HG03571 (cell line): ENCODE data around the gene TLN1.

ENCODE experiments used
- ATAC-seq: cut with Tn5 transposase; IDR thresholded peaks from one replicate; pipeline ENCODE4 v1.9.1; 2021; ENCODE audit not compliant: unreplicated experiment

Gene TLN1

DNA sequence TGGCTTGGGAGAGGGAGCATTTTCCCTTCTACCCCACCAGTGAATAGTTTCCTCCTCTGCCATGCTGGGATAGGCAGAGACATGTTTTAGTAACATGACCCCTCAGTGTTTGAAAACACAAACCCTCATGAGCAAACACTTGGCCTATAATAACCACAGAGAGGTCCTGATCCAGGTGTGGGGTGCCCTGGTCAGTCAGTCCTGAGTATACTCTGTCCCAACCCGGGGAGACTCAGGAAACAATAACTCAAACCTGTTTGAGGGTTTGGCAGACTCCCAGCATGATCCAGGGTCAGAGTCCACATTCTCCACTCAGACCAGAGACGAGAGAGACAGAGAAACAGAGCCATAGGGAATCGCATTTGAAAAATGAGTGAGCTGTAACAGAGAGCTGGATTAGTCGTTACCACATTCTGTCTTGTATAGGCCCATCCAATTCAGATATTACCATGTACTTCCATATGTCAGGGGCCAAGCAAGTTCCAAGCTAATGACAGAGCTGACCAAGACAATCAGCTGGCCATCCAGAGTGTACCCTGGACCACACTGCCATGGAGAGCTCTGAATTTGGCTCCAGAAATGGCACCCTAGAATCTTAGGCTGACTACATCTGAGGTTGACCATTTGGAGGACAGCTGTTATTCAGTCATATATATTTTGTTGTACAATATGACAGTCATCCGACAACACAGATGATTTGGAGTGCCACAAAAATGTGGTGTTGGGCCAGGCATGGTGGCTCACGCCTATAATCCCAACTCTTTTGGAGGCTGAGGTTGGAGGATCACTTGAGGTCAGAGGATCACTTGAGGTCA is 62.5 kb downstream of the TLN1 start:
- ATAC-seq = no peak

DNA sequence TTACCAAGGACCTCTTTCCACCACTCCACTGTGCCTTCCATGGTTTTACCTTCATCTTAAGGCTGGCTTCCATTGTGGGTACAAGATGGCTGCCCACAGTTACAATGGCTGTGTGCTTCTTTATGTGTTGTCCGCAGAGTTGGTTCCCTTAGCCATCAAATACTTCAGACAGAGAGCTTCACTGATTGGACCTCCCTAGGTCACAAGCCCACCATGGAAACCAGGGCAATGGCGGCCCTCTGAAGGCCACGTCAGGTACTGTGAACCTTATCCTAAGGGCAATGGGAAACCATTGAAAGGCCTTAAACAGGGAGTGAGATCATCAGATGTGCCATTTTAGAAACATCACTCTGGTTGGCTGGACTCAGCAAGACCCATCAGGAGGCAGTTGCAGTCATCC is 64.1 kb downstream of the TLN1 start:
- ATAC-seq = no peak

DNA sequence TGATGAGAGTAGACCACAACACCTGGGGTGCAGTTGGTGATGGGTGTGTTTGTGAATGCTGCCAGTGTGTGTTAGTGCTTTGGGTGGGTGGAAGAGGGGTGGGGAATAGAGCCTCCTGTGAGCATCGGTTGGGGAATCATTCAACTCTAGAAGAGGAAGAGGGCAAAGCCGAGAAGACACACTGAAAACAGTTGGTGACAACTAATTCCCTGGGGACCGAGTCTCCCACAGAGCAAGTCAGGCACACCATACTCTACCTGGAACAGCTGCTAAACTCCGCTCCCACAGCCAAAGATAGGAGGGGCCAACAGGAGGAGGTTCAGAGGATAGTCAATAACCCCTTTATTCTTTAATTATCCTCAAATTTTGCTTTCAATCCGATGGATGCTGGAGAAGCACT is 65.4 kb downstream of the TLN1 start:
- no peak for ATAC-seq

- ATAC-seq = no peak
Observed at GRCh38 chr9:35666045-35666444, 66.0 kb downstream of the TLN1 start.

DNA sequence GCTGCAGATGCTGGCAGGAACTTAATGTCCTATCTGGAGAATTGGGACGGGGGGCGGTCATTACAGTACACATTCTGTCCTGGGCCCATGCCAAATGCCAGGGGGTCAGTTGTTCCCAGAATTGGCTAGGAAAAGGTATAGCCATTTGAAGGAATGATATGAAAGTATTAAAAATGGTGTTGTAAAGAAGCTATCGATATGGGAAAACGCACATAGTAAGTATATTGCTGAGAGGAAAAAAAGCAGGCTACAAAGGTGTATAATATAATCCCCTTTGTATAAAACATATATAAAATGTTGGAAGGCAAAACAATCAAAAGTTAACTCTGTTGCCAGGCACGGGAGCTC is 66.5 kb downstream of the TLN1 start:
- ATAC-seq = no peak

DNA sequence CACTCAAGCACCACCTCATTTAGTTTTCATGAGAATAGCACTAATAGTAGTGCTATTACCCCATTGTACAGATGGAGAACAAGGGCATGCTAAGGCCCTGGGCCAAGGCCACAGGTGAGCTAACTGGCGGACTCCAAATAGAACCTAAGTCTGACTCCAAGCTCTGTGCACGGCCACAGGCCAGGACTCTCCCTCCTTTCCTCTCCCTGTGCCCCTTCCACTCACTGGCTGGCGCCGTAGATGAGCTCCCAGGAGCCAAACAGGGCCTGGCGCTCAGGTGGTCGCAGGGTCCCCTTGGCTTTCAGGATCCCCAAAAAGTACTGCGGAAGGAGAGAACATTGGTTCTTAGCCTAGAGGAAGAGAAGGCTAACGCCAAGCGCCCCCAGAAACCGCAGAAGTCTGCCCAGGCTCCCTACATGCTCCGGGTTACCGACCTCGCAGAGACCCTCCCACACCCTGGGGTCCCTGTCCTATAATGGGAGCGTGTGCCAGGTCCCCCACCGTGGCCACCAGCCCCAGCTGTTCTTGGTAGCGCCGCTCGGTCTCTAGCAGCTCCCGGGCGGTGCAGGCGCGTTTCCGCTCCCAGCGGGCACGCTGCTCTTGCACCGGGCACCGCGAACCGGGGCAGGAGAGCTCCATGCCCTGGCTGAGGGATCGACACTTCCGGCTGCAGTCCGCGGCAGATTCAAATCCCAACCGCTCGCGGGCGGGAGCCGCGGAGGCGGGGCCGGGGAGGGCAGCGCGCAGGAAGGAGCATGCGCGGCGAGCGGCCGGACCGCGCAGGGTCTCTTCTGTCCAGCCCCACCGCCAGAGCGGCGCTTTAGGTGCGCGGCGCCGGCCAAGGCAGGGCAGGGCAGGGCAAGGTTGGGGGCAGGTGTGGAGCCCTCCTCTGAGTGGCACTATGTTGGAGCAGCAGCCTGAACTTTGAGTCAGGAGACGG is 67.2 kb downstream of the TLN1 start, which contains the start of gene ARHGEF39:
TSS of gene ARHGEF39 (minus strand) at position 665 of the 940 bp plus-strand sequence. CDS start at position 639, 26 bp downstream.
- ATAC-seq = peak; percentile 63

DNA sequence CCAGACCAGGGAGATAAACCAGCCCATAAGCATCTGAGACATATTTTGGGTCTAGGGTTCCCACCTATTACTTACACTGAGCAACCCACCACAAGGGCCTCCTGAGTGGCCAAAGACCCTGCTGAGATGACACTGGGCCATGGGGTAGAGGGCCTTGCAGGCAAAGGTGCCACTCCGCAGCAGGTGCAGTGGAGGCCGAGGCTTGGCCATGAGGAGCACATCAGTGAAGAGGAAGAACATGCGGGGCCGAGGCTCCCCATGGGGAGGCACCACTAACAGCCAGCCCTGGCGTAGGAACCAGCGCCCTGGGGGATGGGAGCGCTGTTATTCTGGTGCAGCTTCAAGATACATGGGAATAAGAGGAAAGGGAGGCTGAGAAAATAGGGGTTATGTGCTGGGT is 69.6 kb downstream of the TLN1 start:
- ATAC-seq = no peak

- no peak for ATAC-seq
Observed at GRCh38 chr9:35661756-35662350, 70.1 kb downstream of the TLN1 start.

DNA sequence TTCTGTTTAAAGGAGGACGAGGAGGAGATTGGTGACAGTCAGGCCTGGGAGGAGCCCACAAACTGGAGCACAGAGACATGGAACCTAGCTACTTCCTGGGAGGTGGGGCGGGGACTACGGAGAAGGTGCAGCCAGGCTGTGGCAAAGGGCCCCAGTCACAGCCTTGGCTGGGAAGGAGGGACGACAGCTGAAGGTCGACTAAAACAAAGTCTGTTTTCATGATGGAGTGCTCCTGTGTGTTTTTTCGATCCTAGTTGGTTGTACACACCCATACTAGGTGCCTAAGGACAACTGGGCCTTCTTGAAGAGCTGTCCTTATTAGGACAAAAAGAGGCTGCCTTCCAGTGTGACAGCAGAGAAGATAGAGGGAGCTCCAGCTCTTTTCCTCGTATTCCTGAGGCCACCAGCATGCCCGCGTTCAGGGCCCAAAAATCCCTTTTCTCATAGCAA is 71.0 kb downstream of the TLN1 start:
- ATAC-seq = no peak

GRCh38 chr9:35659340-35659739 is 72.7 kb downstream of the TLN1 start:
- no peak for ATAC-seq

GRCh38 chr9:35658968-35659220 is 73.1 kb downstream of the TLN1 start:
- no peak for ATAC-seq

- peak; percentile 52 for ATAC-seq
Observed at GRCh38 chr9:35658137-35658967, 73.6 kb downstream of the TLN1 start, which contains the start of gene CCDC107. TSS of gene CCDC107 (plus strand) at chr9:35658292. CDS start at chr9:35658380, 88 bp downstream.

- peak; percentile 85 for ATAC-seq
Observed at GRCh38 chr9:35657546-35658136, 74.4 kb downstream of the TLN1 start, which contains the start of gene RMRP. TSS of gene RMRP (minus strand) at chr9:35658019.

DNA sequence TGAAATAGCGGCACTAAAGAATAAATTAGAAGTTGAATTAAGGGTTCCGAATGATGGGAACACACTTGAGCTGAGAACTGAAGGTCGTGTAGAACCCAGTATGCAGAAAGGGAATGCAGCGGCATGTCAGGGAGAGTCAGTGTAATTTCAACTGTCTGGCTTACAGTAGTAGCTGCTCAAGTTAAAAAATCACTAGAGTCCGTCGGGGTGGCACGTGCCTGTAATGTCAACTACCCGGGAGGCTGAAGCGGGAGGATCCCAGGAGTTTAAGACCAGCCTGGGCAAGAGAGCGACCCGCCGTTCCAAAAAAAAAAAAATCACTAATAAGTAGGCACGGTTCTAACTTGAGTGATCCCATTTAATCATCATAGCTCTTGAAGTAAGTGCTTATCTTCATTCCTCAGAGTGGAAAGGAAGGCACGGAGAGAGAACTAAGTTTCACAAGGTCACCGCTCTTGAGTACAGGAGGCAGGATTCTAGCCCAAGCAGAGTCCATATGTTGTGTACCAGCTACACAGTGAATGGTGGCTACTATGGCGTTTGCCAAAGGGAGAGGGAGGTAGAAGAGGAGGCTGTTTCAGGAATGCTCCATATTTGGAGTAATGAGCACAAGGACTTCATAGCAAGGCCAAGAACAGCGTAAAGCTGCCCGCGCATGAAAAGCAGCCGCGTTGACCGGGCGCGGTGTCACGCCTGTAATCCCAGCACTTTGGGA is 75.0 kb downstream of the TLN1 start:
- no peak for ATAC-seq

GRCh38 chr9:35656348-35656747 is 75.6 kb downstream of the TLN1 start:
- no peak for ATAC-seq

DNA sequence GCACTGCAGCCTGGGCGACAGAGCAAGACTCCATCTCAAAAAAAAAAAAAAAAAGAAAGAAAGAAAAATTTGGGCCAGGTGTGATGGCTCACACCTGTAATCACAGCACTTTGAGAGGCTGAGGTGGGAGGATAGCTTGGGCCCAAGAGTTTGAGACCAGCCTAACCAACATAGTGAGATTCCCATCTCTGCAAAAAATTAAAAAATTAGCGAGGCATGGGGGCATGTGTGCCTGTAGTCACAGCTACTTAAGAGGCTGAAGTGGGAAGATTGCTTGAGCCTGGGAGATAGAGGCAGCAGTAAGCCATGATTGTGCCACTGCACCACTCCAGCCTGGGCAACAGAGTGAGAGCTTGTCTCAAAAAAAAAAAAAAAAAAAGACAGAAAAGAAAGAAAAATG is 78.4 kb downstream of the TLN1 start:
- ATAC-seq = no peak

- no peak for ATAC-seq
Observed at GRCh38 chr9:35652829-35653209, 79.2 kb downstream of the TLN1 start.

GRCh38 chr9:35651956-35652828 is 79.8 kb downstream of the TLN1 start:
- no peak for ATAC-seq
